ENCODE results near the gene PPP2R1B. TPM values are rescaled to one million over a fixed set of nuclear protein-coding genes. Genes with fewer than 3 reads are reported as not detected.

Gene PPP2R1B
- total and polyA plus RNA-seq, 2 of the 8 experiments (the other 6 are each of a cell fraction or from before 2014, with no cell fraction given), result 25.8 to 87.0 TPM

DNA sequence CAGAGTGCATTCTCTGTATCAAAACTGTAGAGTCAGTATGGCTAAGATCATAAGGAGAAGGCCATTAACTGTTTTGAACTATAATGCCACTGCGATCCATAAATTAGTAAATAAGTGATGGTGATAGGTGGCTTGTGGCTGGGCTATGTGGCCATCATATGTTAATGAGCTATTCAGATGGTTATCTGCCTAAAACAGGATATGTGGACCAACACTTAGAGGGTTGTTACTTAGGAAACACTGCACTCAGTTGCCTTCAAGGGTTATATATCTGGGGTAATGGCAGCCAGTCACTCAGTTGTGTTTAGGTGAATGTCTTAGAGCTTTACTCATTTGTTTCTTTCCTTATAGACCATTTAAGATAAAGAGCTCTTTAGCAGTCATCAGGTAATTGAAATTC, 66.0 kb downstream of the PPP2R1B start:
- H3K4me3 ChIP-seq (ENCODE audit: extremely low read depth in 1 of 4, insufficient read depth in 2 of 4, low read depth in 3 of 4, low read length in 4 of 4), result no peak overlapping the region
- no peaks in the 10 kb centered on the region for H3K79me2 ChIP-seq (ENCODE audit: control insufficient read depth in 1 of 2, insufficient read depth in 2 of 2, low read length in 2 of 2)
- H4K5ac ChIP-seq (ENCODE audit: insufficient read length, low read depth, low read length), result no peak overlapping the region
- H3K4me2 ChIP-seq (ENCODE audit: insufficient read depth in 1 of 2, low read depth in 2 of 2, low read length in 2 of 2), result no peak overlapping the region
- no peak overlapping the region for H2BK20ac ChIP-seq (ENCODE audit: low read length)
- H2BK5ac ChIP-seq (ENCODE audit: low read depth, low read length), result no peak overlapping the region
- H3K9ac ChIP-seq (replicated peaks in 1 of 4; ENCODE audit: extremely low read depth in 1 of 4, low read depth in 3 of 4, low read length in 3 of 4), result no peak overlapping the region
- peaks cover 0 to 4% (median under 1%) of the 10 kb centered on the region in 4 experiments; a peak in 1 of 7 replicates for H3K4me1 ChIP-seq (replicated peaks in 1 of 4; ENCODE audit: control insufficient read depth in 3 of 4, insufficient read depth in 4 of 4, low read length in 3 of 4)
- H3K56ac ChIP-seq (replicated peaks; ENCODE audit: insufficient read length, low read depth, low read length), result no peak overlapping the region
- H3K23me2 ChIP-seq (ENCODE audit: low read depth, low read length), result no peaks in the 10 kb centered on the region
- no peak overlapping the region for H2BK120ac ChIP-seq (replicated peaks; ENCODE audit: low read depth, low read length)
- H2BK15ac ChIP-seq (ENCODE audit: low read length), result no peak overlapping the region
- no peaks in the 10 kb centered on the region for H3K9me3 ChIP-seq (ENCODE audit: insufficient read depth in 2 of 2, low read depth in 1 of 2, low read length in 1 of 2)
- H2BK12ac ChIP-seq (ENCODE audit: low read depth, low read length), result no peak overlapping the region
- peaks cover 0 to 3% (median 0%) of the 10 kb centered on the region in 4 experiments; a peak in 1 of 8 replicates for H3K36me3 ChIP-seq (ENCODE audit: control insufficient read depth in 2 of 4, insufficient read depth in 4 of 4, low read length in 3 of 4)
- no peaks in the 10 kb centered on the region for H3K79me1 ChIP-seq (ENCODE audit: low read depth, low read length)
- DNase-seq (ENCODE audit: low read depth in 1 of 2, low spot score in 2 of 2), result no peak
- no peak overlapping the region for H3K23ac ChIP-seq (ENCODE audit: insufficient read length)
- H2AK5ac ChIP-seq (ENCODE audit: low read depth, low read length), result no peak overlapping the region
- CTCF ChIA-PET (ENCODE audit: partially characterized antibody), result interaction anchor here (0.9 to 2.3 kb wide), 7 partner anchors 10 to 118 kb away, joined by 3 to 6 read pairs (median 3); no protein-coding TSS in a partner anchor
- no peak overlapping the region for H3K14ac ChIP-seq (ENCODE audit: insufficient read length)
- H3K27me3 ChIP-seq (replicated peaks in 1 of 4; ENCODE audit: control insufficient read depth in 3 of 4, extremely low read depth in 1 of 4, insufficient read depth in 3 of 4, low read length in 3 of 4), result no peaks in the 10 kb centered on the region
- 92% methylated on average over 1 of the region's 1 CpG; no CpG with 5 or more reads in 1 of the 2 experiments for WGBS, 2 experiments (ENCODE audit: extremely low coverage in 1 of 2, insufficient coverage in 1 of 2, insufficient read length in 1 of 2, insufficient replicate concordance in 2 of 2, low coverage in 1 of 2, low lambda C conversion rate in 2 of 2, missing lambda C conversion rate in 1 of 2)
- POLR2A ChIA-PET (ENCODE audit: partially characterized antibody), result no interaction called here
- no peaks in the 10 kb centered on the region for H4K20me1 ChIP-seq (replicated peaks in 1 of 2; ENCODE audit: control insufficient read depth in 1 of 2, insufficient read depth in 2 of 2, low read length in 2 of 2)
- H4K91ac ChIP-seq (replicated peaks; ENCODE audit: insufficient read length, low read length), result no peak overlapping the region
- no peak for FAIRE-seq
- H3K27ac ChIP-seq (ENCODE audit: low read depth, low read length), result no peak overlapping the region
- H2AFZ ChIP-seq (ENCODE audit: low read length), result no peak overlapping the region
- no peak overlapping the region for H3K18ac ChIP-seq (ENCODE audit: extremely low read depth, low read length)
- no peak overlapping the region for H4K8ac ChIP-seq (ENCODE audit: extremely low read depth, insufficient read depth, low read length)
- no peak overlapping the region for H3K4ac ChIP-seq (replicated peaks; ENCODE audit: insufficient read length, low read depth, low read length)
- TF ChIP-seq, protein P1, sequence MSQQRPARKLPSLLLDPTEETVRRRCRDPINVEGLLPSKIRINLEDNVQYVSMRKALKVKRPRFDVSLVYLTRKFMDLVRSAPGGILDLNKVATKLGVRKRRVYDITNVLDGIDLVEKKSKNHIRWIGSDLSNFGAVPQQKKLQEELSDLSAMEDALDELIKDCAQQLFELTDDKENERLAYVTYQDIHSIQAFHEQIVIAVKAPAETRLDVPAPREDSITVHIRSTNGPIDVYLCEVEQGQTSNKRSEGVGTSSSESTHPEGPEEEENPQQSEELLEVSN (IDR thresholded peaks at IDR 0.05), result no peak
- no peak for TF ChIP-seq CTBP2 (IDR thresholded peaks at IDR 0.05; ENCODE audit: borderline replicate concordance, insufficient read depth, insufficient read length, low read length)

Data from H1 (cell line).